Endothelial cell of umbilical vein (primary cell): ENCODE results near the gene SELENOH. TPM values are rescaled to one million over a fixed set of nuclear protein-coding genes. Genes with fewer than 3 reads are reported as not detected.
A peak's percentile ranks its signal among the peaks of the same experiment; 100 is the strongest.

Experiments
- BruUV-seq: library from RNA; stranded (reverse); fragments of 400-500 nt; replicated peaks from 2 replicates; lab custom pipeline; 2021; lab: Mats Ljungman, UMichigan
- CTCF ChIA-PET: fragments of 300-600, 350-600 bp; sonication (Branson Sonifier 250); formaldehyde crosslinking; loops from one replicate; lab custom pipeline; 2021; ENCODE audit warnings: antibody characterized with exemption, inconsistent platforms; lab: Charles Lee
- POLR2A ChIA-PET: fragments of 300-600, 350-600 bp; sonication (Branson Sonifier 250); formaldehyde crosslinking; loops from one replicate; lab custom pipeline; 2021; ENCODE audit warnings: antibody characterized with exemption, inconsistent platforms; lab: Charles Lee
- DNase-seq: peaks from one replicate; pipeline ENCODE4 v3.0.0-alpha.2; 2011; ENCODE audit warnings: low read depth, low spot score
- FAIRE-seq: peaks from 2 replicates; lab custom pipeline; 2011; peaks lifted over from hg19 to GRCh38; lab: Jason Lieb, UNC
- H2AFZ ChIP-seq: 2 replicates; pipeline ENCODE4 v1.6.0; 2012; ENCODE audit warnings: low read depth, low read length, control low read depth, inconsistent platforms
- H3K27ac ChIP-seq: 2 replicates; pipeline ENCODE4 v1.5.1; 2011; ENCODE audit warnings: low read depth, mild to moderate bottlenecking, control low read depth, low read length, moderate library complexity; ENCODE audit not compliant: insufficient read depth
- H3K27me3 ChIP-seq, 2 experiments: 2 replicates each; pipeline versions ENCODE4 v1.6.0 to v1.6.1; 2011; ENCODE audit warnings: low read length in 2 of 2, mixed read lengths in 1 of 2; ENCODE audit not compliant: control insufficient read depth in 2 of 2, insufficient read depth in 2 of 2
- H3K36me3 ChIP-seq, 2 experiments: 2 replicates in 1 of 2; 3 replicates in 1 of 2; pipeline ENCODE4 v1.5.1; 2011; ENCODE audit warnings: low read length in 2 of 2, mild to moderate bottlenecking in 1 of 2, moderate library complexity in 1 of 2; ENCODE audit not compliant: control insufficient read depth in 2 of 2, insufficient read depth in 2 of 2; ENCODE audit errors: extremely low read depth in 1 of 2
- H3K4me1 ChIP-seq: 3 replicates; pipeline ENCODE4 v1.5.1; 2011; ENCODE audit warnings: mild to moderate bottlenecking, low read length; ENCODE audit not compliant: control insufficient read depth, insufficient read depth; ENCODE audit errors: extremely low read depth
- H3K4me2 ChIP-seq: 2 replicates; pipeline ENCODE4 v1.6.1; 2011; ENCODE audit warnings: low read length, control low read depth, mixed read lengths; ENCODE audit not compliant: insufficient read depth
- H3K4me3 ChIP-seq, 3 experiments: fragments of 200-600 bp in 1 of 3; sonication (generic), shearing (Covaris generic) in 1 of 3; replicated peaks in 1 of 3; 2 replicates each; pipeline ENCODE4 v1.5.1; 2011 to 2016; ENCODE audit warnings: control low read depth in 3 of 3, low read length in 3 of 3, mild to moderate bottlenecking in 2 of 3, inconsistent platforms in 1 of 3, low read depth in 1 of 3, moderate library complexity in 1 of 3; ENCODE audit not compliant: insufficient read depth in 1 of 3
- H3K79me2 ChIP-seq: 2 replicates; pipeline ENCODE4 v1.6.0; 2012; ENCODE audit warnings: low read length, inconsistent platforms; ENCODE audit not compliant: control insufficient read depth, insufficient read depth
- H3K9ac ChIP-seq: replicated peaks from 2 replicates; pipeline ENCODE3; 2011; ENCODE audit warnings: low read length, control low read depth; ENCODE audit not compliant: insufficient read depth; ENCODE audit errors: extremely low read depth
- H3K9me1 ChIP-seq: replicated peaks from 3 replicates; pipeline ENCODE4 v1.6.0; 2011; ENCODE audit warnings: mild to moderate bottlenecking, low read length; ENCODE audit not compliant: control insufficient read depth, insufficient read depth; ENCODE audit errors: extremely low read depth
- H3K9me3 ChIP-seq: replicated peaks from 2 replicates; pipeline ENCODE4 v1.5.1; 2012; ENCODE audit warnings: low read length, inconsistent platforms; ENCODE audit not compliant: control insufficient read depth, insufficient read depth
- H4K20me1 ChIP-seq: replicated peaks from 2 replicates; pipeline ENCODE3; 2011; ENCODE audit warnings: mild to moderate bottlenecking, low read length; ENCODE audit not compliant: control insufficient read depth, insufficient read depth; ENCODE audit errors: extremely low read depth
- CTCF ChIP-seq, 2 donors: IDR thresholded peaks; 1 replicate in 1 of 2; 2 replicates in 1 of 2; pipeline ENCODE4 v1.5.1; 2011; ENCODE audit warnings: low read length in 2 of 2, mild to moderate bottlenecking in 2 of 2, moderate library complexity in 2 of 2, control low read depth in 1 of 2, inconsistent platforms in 1 of 2, low read depth in 1 of 2; ENCODE audit not compliant: insufficient read depth in 1 of 2; ENCODE audit errors: extremely low read depth in 1 of 2
- MYC ChIP-seq: IDR thresholded peaks from one replicate; pipeline ENCODE4 v1.6.1; 2011; ENCODE audit warnings: mild to moderate bottlenecking, low read depth, low read length
- POLR2AphosphoS5 ChIP-seq: IDR thresholded peaks from 2 replicates; pipeline ENCODE4 v1.6.1; 2012; ENCODE audit warnings: low read depth, mild to moderate bottlenecking, control low read depth, low read length, moderate library complexity; ENCODE audit not compliant: insufficient read depth
- dilution Hi-C: fragments of 300-500 bp; cut with MboI; formaldehyde crosslinking; loops from one replicate; pipeline ENCODE4 v1.15.0; 2019; ENCODE audit warnings: low sequenced_read_pairs; ENCODE audit not compliant: extremely low pct_ligation_motif_present
- intact Hi-C: fragments of 100-400 bp; cut with micrococcal nuclease; formaldehyde crosslinking; loops from one replicate; pipeline ENCODE4 v1.10.0; 2022
- polyA plus RNA-seq, 4 experiments: library from polyadenylated mRNA; depleted of rRNA in 3 of 4; stranded (reverse) in 3 of 4; unstranded in 1 of 4; fragments of >200 nt; gene quantifications; 2 replicates each; pipeline versions ENCODE4 v1.2.1 to v1.2.3, GENCODE V29; 2011 to 2012; ENCODE audit warnings: missing spikeins in 1 of 4
- small RNA-seq: library from RNA; depleted of rRNA; stranded (forward); fragments of <200 nt; gene quantifications from one replicate; pipeline ENCODE3, GENCODE V24; 2012; ENCODE audit warnings: low replicate concordance, low read depth; ENCODE audit not compliant: insufficient read depth, insufficient read length
- total RNA-seq: library from RNA; stranded (reverse); gene quantifications from 2 replicates; pipeline ENCODE4 v1.2.3, GENCODE V29; 2021

The SELENOH gene
- total and polyA plus RNA-seq, 2 donors (not counting 3 experiments of a cell fraction or from before 2014, with no cell fraction given) = 161 to 247 TPM

GRCh38 chr11:57792870-57793269 lies 51.6 kb downstream of the SELENOH start:
- ChIA-PET CTCF (interaction anchor here (1.4 to 2.4 kb wide), 3 partner anchors 8 to 42 kb away, joined by 4 to 13 read pairs (median 6); partner anchors contain the start of gene BTBD18), POLR2A (interaction anchor here (1.2 kb wide), 1 partner anchor 15 kb away, joined by 7 read pairs; no protein-coding TSS in a partner anchor)
- DNase-seq (peak; percentile 58), FAIRE-seq (peak; percentile 86)
- H3K79me2 ChIP-seq = peaks cover 88% of the 10 kb centered on the region
- no peaks in the 10 kb centered on the region for H3K27me3 ChIP-seq
- H3K27ac ChIP-seq = no peak overlapping the region
- no peak overlapping the region for H3K9ac ChIP-seq
- no peak overlapping the region for H3K4me3 ChIP-seq
- no TSS peak for BruUV-seq
- H3K4me1 ChIP-seq = peaks cover 33% of the 10 kb centered on the region
- H3K9me1 ChIP-seq = no peaks in the 10 kb centered on the region
- peaks cover 4% of the 10 kb centered on the region for H4K20me1 ChIP-seq
- no peaks in the 10 kb centered on the region for H3K9me3 ChIP-seq
- dilution Hi-C loops (no loop called here), intact Hi-C loops (loop anchor here (1.0 to 2.0 kb wide), 2 partner anchors 14 to 32 kb away; partner anchors contain the start of gene CTNND1)
- no peak overlapping the region for H2AFZ ChIP-seq
- peak overlapping the region; percentile 41 for H3K4me2 ChIP-seq
- TF ChIP-seq CTCF (IDR thresholded peaks at IDR 0.05; ENCODE audit: extremely low read depth in 1 of 2, insufficient read depth in 1 of 2, low read depth in 1 of 2, low read length in 2 of 2) = no peak
- peak; percentile 27 for TF ChIP-seq POLR2AphosphoS5
- TF ChIP-seq MYC = no peak
- H3K36me3 ChIP-seq = peaks cover 14 to 16% of the 10 kb centered on the region in 2 experiments

Small RNAs within 50 kb of the gene (small RNA-seq; reads per million reads assigned to genes)
- not detected for gene AP001931.1
- gene TMX2-CTNND1 = not detected

Other genes with a start within 250 kb of the SELENOH start
- 11.3 and 13.7 TPM in 2 replicates for gene SLC43A1, start 225.8 kb upstream of the SELENOH start, total RNA-seq
- 19.5 and 22.7 TPM in 2 replicates for gene SLC43A1, start 225.8 kb upstream of the SELENOH start, polyA plus RNA-seq
- 64.2 and 105 TPM in 2 replicates for gene TIMM10, start 210.7 kb upstream of the SELENOH start, total RNA-seq
- 109 and 128 TPM in 2 replicates for gene TIMM10, start 210.7 kb upstream of the SELENOH start, polyA plus RNA-seq
- gene SMTNL1, start 203.9 kb upstream of the SELENOH start, total RNA-seq = not detected in 2 replicates
- not detected in 2 replicates for gene SMTNL1, start 203.9 kb upstream of the SELENOH start, polyA plus RNA-seq
- gene UBE2L6, start 173.8 kb upstream of the SELENOH start, total RNA-seq = 10.8 and 22.3 TPM in 2 replicates
- 25.2 and 31.2 TPM in 2 replicates for gene UBE2L6, start 173.8 kb upstream of the SELENOH start, polyA plus RNA-seq
- not detected in 2 replicates for gene SERPING1, start 143.8 kb upstream of the SELENOH start, total RNA-seq
- gene SERPING1, start 143.8 kb upstream of the SELENOH start, polyA plus RNA-seq = 0.30 TPM in 1 of 2 replicates, not detected in the other
- 0.24 and 0.30 TPM in 2 replicates for gene YPEL4, start 91.6 kb upstream of the SELENOH start, total RNA-seq
- 0.03 and 0.06 TPM in 2 replicates for gene YPEL4, start 91.6 kb upstream of the SELENOH start, polyA plus RNA-seq
- gene CLP1, start 83.7 kb upstream of the SELENOH start, total RNA-seq = 17.9 and 20.9 TPM in 2 replicates
- gene CLP1, start 83.7 kb upstream of the SELENOH start, polyA plus RNA-seq = 19.4 and 20.8 TPM in 2 replicates
- 67.4 and 74.0 TPM in 2 replicates for gene ZDHHC5, start 73.4 kb upstream of the SELENOH start, total RNA-seq
- gene ZDHHC5, start 73.4 kb upstream of the SELENOH start, polyA plus RNA-seq = 52.9 and 61.1 TPM in 2 replicates
- 25.1 TPM in 2 replicates for gene MED19, start 29.3 kb upstream of the SELENOH start, total RNA-seq
- gene MED19, start 29.3 kb upstream of the SELENOH start, polyA plus RNA-seq = 48.0 and 80.3 TPM in 2 replicates
- 66.3 and 67.7 TPM in 2 replicates for gene TMX2, start 28.9 kb upstream of the SELENOH start, total RNA-seq
- 52.7 and 55.9 TPM in 2 replicates for gene TMX2, start 28.9 kb upstream of the SELENOH start, polyA plus RNA-seq
- not detected in 2 replicates for gene BTBD18, start 10.3 kb downstream of the SELENOH start, total RNA-seq
- gene BTBD18, start 10.3 kb downstream of the SELENOH start, polyA plus RNA-seq = not detected in 2 replicates
- 268 and 285 TPM in 2 replicates for gene CTNND1, start 20.3 kb downstream of the SELENOH start, total RNA-seq
- 132 and 152 TPM in 2 replicates for gene CTNND1, start 20.3 kb downstream of the SELENOH start, polyA plus RNA-seq